NCI-H2227 treated with DMSO at 0.1 percent for 48 hours (cell line): Measurements from ENCODE around the gene KPNA6.
"Not testable (repeated sequence)": the region's sequence is repeated elsewhere in the genome, so short reads cannot be mapped to it uniquely, and the experiment has no call there.

Experiments used
- DNase-seq: peaks from one replicate; lab custom pipeline; 2025; lab: John Stamatoyannopoulos, UW

KPNA6 gene

DNA sequence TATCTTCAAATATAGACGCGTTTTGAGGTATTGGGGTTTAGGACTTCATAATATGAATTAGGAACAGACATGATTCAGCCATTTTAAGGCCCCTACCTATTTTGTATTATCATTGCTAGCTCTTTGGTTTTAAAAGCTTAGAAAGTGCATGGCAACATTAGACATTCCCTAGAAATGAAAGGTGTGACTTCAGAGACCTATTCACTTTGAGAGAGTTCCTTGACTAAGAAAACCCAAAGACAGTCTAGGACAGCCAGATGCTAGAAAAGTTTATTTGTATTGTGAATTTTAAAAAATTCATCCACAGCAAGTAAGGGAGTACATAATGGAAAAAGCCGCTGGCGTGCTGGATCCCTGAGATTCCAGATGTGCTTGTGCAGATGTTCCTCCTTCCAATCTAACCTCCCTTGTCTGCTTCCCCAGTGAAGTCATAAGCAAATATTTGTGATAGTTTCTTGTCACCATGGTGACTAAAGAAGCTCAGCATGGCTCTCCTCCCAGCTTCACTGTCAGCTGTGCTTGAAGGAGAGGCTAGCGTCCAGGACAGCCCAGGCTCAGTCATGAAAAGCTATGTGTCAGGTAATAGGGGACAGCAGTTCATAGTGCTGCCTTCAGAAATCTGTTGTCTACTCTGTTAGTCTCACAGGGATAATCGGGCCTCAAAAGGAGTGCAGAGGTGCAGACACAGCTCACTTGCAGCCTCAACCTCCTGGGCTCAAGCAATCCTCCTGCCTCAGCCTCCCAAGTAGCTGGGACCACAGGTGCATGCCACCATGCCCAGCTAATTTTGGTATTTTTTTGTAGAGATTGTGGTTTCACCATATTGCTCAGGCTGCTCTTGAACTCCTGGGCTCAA is 34.8 kb downstream of the KPNA6 start:
- peak; percentile 11 for DNase-seq

GRCh38 chr1:32143302-32143695 is 35.4 kb downstream of the KPNA6 start:
- DNase-seq = not testable (repeated sequence)

DNA sequence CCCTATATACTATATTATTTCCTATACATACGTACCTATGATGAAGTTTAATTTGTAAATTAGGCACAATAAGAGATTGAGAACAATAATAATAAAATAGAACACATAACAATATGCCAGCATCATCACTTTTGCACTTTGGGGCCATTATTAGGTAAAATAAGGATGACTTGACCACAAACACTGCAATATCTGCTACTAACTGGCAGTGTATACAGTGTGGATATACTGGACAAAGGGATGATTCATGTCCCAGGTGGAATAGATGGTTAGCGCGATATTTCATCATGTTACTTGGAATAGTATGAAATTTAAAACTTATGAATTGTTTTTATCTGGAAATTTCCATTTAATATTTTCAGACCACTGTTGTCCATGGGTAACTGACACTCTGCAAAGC is 36.2 kb downstream of the KPNA6 start:
- DNase-seq = no peak

GRCh38 chr1:32147799-32148198 is 39.9 kb downstream of the KPNA6 start:
- DNase-seq = not testable (repeated sequence)

DNA sequence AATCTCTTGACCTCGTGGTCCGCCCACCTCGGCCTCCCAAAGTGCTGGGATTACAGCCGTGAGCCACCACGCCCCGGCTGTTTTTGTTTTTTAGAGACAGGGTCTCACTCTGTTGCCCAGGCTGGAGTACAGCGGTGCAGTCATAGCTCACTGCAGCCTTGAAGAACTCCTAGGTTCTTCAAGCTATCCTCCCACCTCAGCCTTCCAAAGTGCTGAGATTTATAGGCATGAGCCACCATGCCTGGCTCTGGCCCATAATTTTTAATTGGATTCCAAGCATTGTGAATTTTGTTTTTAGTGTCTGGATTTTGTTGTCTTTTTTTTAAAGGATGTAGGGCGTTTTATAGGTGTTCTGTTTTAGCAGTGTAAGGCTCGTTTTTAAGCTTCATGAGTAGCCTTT is 43.0 kb downstream of the KPNA6 start:
- DNase-seq = no peak

GRCh38 chr1:32151319-32151787 is 43.5 kb downstream of the KPNA6 start:
- peak; percentile 35 for DNase-seq

GRCh38 chr1:32159189-32159588 is 51.3 kb downstream of the KPNA6 start:
- no peak for DNase-seq

GRCh38 chr1:32163405-32163804 is 55.5 kb downstream of the KPNA6 start:
- no peak for DNase-seq

GRCh38 chr1:32165633-32166032 is 57.8 kb downstream of the KPNA6 start:
- DNase-seq = not testable (repeated sequence)

DNA sequence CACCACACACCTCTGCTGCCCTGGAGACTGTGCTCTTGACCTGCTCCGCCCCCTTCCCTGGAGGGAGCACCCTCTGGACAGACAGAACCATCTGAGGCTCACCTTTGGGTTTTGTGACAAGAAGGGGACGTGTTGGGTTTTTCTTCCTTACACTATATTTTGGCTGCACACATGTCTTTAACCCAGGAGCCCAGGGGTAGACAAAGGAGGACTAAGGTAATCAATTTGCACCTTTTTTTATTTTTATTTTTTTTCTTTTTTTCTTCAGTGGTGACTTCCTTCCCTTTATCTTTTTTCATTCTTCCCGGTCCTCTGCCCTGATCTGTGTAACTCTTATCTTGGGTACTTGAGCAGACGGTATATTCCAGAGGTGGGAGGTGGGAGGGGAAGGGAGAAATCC is 63.1 kb downstream of the KPNA6 start:
- DNase-seq = no peak

DNA sequence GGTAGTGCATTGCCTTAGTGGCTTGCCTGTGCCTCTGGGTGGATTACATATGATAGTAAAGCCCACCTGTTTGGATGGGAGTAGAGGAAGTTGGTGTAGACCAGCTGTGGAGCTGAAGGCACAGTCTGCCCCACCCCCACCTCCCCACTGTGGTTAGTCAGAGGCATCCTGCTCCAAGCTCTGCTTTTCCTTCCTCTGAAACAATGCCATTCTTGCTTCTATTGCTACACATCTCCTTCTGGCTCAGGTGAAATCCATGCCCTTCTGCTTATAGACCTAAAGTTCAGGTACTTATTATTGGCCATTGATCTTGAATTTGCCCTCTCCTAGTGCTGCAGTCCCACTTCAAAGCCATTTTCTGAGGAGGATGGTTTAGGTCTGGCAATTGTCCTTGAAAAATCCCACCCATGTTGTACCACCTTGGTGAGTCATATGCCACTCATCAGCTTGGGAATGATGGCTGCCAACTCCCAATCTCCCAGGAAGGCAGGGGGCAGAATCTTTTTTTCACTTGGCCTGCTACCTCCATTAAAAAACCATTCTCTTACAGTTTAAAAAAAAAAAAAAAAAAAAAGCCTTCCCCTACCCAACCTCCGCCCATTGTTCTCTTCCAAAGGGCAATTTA is 64.9 kb downstream of the KPNA6 start:
- DNase-seq = no peak

DNA sequence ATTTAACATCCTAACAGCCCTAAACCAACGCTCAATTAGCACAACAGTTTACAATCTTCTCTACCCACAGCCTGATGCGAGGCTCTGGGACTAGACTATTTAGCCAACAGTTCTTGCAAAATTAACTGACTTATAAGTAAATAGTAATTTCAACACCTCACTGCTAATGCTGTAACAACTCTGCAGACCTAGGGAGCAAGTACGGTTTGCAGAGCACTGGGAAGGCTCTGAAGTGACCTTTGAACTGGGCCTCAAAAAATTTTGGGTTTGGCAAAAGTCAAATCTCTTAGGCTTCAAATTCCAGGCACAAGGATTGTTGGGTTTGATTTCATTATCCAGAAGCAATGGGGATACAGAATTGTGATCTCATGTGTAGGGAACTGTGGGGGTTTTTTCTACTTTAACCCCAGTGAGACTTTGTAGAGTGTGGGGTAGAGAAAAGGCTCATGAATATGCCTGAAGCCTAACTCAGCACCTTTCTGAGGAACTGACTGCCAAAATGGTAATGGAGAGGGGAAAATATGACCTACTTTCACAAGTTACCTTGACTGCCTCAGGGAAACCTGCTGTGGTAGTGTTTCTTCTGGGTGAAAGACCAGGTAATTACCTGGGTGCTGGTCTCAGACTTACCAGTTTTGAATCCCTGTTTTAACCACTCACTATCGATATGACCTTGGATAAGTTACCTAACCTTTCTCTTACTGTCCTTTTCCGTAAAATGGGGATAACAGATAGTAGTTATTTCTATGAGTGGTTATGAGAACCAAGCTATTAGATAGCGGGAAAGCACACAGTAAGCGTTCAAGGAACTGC is 70.7 kb downstream of the KPNA6 start:
- no peak for DNase-seq

- no peak for DNase-seq
These were observed 71.3 kb downstream of the KPNA6 start for GRCh38 chr1:32179193-32179442.

- peak; percentile 91 for DNase-seq
These were observed 71.8 kb downstream of the KPNA6 start, which contains the start of gene TXLNA for GRCh38 chr1:32179443-32180185. TSS of gene TXLNA (plus strand) at chr1:32179675. CDS start at chr1:32180346, 671 bp downstream.

- DNase-seq = peak; percentile 63
These were observed 72.6 kb downstream of the KPNA6 start for GRCh38 chr1:32180186-32181060.

DNA sequence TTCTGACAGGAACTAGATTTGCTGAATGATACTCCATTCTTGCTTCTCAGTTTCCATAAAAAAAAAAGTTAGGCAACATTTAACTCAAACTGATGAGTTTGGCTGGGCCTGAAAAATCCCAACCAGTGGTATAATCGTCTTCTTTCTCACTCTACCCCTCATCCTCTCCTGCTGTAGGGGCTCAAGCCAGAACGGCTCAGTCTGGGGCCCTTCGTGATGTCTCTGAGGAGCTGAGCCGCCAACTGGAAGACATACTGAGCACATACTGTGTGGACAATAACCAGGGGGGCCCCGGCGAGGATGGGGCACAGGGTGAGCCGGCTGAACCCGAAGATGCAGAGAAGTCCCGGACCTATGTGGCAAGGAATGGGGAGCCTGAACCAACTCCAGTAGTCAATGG is 73.2 kb downstream of the KPNA6 start:
- no peak for DNase-seq

DNA sequence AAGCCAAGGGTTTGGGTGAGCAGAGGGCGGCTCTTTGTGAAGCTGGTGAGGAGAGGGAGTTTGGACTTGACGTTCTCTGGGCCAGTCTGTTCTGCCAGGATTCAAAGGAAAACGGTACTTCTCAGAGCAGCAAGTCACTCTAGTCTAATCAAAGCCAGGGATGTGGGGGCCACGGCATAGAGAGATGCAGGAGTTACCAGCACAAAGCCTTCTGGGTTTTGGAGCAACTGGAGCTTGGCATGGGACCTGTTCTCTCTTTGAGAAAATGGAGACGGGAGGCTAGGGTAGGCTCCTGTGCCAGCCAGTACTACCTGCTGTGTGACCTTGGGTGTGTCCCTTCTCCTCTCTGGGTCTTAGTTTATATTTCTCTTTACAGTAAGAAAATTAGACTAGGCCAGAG is 73.7 kb downstream of the KPNA6 start:
- DNase-seq = no peak

- DNase-seq = no peak
These were observed 74.2 kb downstream of the KPNA6 start for GRCh38 chr1:32182060-32182459.

GRCh38 chr1:32184650-32185049 is 76.8 kb downstream of the KPNA6 start:
- no peak for DNase-seq

DNA sequence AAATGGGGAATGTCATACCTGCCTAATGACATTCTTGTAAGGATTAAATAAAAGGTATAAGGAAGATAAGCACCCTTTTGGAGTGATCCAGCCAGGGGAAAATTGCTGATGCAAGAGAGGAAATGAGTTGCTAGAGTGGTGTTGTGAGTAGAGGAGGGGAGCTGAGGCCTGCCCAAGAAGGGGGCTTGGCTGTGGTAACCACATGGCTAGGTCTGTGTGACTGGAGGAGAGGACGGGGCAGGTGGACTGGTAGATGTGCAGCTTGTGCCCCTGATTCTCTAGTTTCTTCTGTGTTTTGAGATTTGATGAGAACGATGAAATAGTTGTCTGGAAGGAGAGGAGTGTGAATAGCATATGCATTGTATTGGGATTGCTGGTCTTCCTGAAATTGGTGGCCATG is 78.2 kb downstream of the KPNA6 start:
- DNase-seq = no peak

DNA sequence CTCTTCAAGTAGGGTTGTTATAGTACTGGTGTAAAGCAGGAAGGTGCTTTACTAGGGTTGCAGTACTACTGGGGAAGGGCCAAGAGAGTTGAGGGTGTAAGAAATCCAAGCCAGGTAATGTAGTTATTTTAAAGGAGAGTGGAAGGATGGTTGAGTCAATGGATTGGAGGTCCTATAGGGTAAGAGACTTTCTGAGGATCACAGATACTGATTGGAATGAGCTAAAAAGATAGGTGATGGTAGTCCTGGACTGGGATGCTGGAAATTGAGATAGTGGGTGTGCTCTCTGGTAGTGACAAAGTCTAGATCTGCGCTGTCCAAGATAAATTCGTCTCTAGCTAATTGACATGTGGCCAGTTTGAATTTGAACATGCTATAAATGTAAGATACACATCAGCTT is 78.6 kb downstream of the KPNA6 start:
- no peak for DNase-seq
